Hippocampal formation (tissue), 2 donors: ENCODE measurements around the gene POLR2L.

Experiments
- DNase-seq, 2 donors: peaks; one replicate each; lab custom pipeline; 2025; lab: John Stamatoyannopoulos, UW

The POLR2L gene

DNA sequence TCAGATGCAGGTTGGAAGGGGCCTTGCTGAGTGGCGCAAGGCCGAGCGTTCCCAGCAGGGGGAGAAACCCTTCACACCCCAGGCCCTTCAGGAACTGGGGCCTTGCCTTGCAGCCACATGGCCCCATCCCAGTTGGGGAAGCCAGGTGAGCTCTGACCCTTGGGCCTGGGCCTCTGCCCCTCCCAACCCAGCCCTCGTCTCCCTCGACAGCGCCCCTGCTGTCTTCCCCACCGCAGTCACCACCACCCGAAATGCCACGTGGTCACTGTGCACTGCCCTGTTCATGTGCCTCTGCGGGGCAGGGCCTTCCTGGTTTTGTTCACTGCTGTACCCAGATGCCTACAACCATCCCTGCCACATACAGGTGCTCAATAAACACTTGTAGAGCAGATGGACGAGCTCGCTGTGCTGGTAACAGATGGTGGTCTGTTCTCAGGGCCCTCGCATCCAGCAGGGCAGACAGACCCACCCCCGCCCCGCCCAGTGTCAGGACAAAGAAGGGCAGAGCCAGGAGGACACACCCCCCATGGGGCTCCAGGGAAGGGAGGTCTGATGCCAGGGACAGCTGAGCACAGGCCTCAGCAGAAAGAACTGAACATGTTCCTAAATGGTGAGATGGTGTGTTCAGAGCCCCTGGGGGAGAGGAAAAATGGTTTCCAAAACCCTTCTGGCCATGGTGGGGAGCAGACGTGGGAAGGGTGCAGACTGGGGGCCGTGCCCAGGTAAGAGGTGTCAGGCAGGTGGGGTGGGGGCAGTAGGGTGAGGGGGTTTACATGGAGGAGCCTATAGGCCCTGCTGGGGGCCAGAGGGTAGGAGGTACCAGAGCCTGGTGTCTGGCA is 3.7 kb downstream of the POLR2L start:
- no peak for DNase-seq

GRCh38 chr11:837990-838307 is 4.4 kb downstream of the POLR2L start:
- DNase-seq = no peak

- no peak for DNase-seq
These were observed 4.9 kb downstream of the POLR2L start for GRCh38 chr11:837189-837989.

GRCh38 chr11:836700-837099 is 5.6 kb downstream of the POLR2L start:
- no peak for DNase-seq

- DNase-seq = no peak
These were observed 6.1 kb downstream of the POLR2L start for GRCh38 chr11:836274-836673.

DNA sequence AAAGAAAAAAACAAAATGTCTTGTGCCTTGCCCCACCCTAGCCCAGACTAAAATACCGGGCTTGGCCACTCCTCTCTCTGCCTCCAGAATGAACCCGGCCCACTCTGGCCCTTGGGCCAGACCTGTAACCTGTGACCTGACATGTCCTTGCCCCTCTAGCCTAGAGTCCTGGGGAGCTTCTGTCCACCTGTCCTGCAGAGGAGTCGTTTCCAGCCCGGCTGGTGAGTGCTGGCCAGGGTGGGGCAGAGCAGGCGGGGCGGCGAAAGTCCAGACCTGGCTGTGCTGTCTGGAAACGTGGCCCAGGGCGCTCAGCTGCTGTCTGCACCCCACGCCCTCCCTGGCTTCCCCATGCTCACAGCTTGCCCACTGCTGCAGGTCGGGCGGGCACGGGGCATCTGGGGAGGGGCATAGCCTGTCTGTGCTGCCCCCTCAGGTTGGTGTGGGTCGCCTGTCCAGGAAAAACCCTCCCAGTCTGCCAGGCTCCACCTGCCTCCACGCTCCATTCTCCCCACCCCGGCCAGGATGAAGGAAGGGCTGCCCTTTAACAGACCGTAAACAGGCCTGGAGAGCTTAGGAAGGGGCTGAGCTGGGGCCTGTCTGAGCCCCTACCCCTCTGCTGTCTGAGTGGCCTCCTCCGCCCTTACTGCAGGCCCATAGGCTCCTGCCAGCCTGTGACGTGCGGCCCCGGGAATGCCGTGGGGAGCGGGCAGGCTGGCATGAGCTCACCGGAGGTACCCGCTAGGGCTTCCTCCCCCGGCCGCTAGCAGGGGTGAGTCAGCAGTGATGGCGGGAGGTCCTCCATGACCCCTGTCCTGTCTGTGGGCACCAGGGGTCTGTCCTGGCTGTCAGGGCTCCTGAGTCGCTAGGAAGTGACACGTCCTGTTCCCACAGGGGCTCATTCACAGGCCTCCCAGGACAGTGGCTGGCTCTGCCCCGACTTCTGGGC is 7.7 kb downstream of the POLR2L start:
- no peak for DNase-seq

GRCh38 chr11:833849-834311 is 8.4 kb downstream of the POLR2L start:
- no peak for DNase-seq

DNA sequence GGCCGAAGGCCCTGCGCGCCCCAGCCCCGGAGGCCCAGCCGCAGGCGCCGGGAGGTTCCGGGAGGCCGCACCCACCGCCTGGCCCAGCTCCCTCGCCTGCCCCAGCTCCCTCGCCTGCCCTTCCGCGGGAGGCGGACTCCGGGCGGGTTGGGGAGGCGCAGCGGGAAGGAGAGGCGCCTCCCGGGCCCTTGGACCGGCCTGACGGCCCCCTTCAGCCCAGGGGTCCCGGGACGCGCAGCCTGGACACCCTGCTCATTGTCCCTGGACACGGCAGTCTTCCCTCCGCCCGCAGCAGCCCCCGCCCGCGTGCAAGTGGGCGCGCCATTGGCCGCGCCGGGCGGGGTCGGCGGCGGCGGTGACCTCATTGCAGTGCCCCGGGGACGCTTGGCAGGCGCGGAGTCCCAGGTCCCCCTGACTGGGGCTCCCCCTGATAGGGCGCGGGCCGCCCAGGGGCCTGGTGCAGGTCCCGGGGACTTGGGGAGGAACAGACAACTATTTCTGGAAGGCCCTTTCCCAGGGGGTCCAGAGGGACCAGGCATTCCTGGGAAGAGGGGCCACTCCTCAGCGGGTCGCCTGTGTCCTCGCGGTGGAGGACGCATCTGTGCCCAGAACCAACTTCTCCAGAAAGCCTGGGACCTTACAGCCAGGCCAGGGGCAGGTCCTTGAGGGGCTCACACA is 9.1 kb downstream of the POLR2L start:
- no peak for DNase-seq

GRCh38 chr11:832529-833113 is 9.7 kb downstream of the POLR2L start, which contains the start of gene CD151:
Gene CD151 (plus strand): TSS chr11:832952. CDS start chr11:836070, 3,118 bp downstream.
- no peak for DNase-seq

- DNase-seq = no peak
These were observed 10.3 kb downstream of the POLR2L start for GRCh38 chr11:831961-832528.

DNA sequence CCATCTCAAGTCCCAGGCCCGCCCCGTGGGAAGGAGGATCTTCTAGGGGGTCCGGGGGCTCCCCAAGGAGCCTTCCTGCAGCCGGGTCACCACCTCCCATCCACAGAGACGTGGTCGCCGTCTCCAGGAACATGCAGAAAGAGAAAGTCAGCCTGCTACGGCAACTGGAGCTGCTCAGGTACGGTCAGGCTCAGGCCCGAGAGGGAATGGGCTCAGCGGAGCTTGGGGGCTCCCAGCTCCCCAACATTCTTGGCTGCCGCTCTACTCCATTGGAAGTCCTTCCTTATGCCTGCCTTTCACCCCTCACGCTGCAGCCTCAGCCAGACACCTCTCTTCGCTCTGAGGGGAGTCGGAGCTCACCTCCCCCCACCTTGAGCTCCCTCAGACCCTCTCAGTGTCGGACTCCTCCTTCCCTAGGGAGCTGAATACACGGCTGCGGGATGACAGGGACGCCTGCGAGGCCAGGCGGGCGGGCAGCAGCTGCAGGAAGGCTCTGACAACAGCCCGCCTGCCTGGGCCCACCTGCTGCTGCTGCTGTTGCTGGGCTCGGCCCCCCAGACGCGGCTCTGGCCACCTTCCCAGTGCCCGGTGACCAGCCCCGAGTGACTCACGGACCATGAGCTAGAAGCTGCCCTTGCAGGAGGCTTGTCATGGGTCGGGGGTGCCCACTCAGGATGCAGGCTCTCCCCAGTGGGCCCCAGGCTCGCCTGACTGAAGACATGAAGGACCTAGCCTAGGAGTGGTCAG is 11.0 kb downstream of the POLR2L start:
- no peak for DNase-seq

DNA sequence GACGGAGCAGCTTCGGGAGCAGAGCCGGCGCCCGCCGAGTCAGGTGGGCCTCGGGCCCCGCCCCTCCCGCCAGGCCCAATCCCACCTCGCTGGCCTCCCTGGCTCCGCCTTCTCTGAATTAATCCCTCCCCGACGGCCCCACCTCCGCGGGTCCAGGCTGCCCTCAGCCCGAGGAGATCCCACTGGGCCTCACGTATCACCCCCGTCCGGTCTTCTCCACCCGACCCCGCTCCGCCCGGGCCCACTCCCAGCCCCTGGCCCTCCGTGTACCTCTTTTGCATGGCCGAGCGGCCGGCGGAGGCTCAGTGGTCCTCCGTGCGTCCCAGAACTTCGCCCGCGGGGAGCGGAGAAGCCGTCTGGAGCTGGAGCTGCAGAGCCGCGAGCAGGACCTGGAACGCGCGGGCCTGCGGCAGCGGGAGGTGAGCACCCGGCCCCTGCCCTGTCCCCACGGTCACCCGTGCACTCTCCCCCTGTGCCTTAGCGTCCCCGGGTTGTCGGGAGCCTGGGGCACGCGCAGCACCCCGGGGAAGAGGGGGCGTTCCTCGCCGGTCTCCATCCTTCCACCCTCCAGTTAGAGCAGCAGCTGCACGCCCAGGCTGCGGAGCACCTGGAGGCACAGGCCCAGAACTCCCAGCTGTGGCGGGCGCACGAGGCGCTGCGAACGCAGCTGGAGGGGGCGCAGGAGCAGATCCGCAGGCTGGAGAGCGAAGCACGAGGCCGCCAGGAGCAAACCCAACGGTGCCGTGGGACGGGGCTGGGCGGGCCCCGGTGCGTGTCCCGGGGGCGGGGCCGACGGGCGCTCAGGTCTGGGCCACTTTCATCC is 11.8 kb downstream of the POLR2L start:
- DNase-seq = no peak

DNA sequence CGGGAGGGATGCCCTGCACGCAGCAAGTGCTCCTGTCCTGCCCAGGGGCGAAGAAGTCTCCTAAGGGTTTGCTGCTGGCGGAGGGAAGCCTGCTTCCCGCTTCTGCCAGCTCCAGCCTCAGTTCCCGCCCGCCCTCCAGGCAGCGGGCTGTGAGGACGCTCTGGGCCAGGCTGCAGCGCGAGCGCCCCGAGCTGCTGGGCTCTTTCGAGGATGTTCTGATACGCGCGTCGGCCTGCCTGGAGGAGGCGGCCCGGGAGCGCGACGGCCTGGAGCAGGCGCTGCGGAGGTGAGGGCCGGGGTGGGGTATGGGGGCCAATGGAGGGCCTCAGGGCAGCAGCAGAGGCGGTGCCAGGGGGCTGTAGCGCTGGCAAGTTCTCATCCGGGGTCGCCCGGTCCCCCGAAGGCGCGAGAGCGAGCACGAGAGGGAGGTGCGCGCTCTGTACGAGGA is 12.5 kb downstream of the POLR2L start:
- no peak for DNase-seq

DNA sequence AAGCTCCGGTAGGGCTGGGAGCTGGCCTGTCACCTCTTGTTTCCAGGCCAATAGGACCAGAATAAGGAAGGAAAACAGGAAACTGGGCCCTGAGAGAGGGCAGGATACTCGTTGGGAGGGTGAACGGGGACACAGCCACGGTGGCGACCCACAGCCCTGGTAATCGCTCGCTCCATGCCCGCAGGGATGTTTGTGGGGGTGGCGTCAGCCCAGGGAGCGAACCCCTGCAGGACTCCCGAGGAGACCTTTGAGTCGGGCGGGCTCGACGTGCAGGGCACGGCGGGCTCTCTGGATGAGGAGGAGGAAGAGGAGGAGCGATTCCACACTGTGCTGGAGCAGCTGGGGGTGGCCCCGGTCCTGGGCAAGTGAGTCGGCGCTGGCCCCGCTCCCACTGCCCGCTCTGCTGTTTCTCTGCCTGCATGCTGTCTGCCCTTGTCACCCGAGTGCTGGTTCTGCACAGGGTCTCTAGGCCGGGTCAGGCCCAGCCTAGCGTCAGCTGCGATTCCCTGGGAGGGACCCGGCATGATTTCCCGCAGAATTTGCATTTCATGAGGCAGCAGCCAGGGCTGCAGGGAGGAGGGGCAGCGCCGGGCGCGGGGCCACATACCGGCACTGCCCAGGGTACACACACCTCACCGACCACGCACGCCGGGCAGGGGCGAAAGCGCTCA is 13.0 kb downstream of the POLR2L start:
- DNase-seq = no peak

- no peak for DNase-seq
These were observed 13.7 kb downstream of the POLR2L start for GRCh38 chr11:828506-829175.

DNA sequence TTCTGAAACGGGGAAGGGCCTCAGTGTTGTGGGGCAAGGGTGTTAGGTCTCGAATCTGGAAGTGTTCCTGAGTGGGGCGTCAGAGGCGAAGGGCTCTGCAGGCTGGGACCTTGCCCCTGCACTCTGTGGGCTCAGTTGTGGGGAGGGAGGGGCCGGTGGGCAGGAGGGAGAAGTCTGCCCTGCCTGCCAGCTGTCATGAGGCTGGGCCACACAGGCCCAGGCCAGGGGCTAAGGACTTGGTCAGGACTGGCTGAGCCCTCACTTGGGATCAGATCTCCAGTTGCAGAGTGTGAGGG is 14.5 kb downstream of the POLR2L start, which contains the start of gene CRACR2B:
Gene CRACR2B (plus strand): TSS at position 23 of the 296 bp plus-strand sequence. CDS start 689 bp downstream, outside the sequence.
- DNase-seq = no peak

DNA sequence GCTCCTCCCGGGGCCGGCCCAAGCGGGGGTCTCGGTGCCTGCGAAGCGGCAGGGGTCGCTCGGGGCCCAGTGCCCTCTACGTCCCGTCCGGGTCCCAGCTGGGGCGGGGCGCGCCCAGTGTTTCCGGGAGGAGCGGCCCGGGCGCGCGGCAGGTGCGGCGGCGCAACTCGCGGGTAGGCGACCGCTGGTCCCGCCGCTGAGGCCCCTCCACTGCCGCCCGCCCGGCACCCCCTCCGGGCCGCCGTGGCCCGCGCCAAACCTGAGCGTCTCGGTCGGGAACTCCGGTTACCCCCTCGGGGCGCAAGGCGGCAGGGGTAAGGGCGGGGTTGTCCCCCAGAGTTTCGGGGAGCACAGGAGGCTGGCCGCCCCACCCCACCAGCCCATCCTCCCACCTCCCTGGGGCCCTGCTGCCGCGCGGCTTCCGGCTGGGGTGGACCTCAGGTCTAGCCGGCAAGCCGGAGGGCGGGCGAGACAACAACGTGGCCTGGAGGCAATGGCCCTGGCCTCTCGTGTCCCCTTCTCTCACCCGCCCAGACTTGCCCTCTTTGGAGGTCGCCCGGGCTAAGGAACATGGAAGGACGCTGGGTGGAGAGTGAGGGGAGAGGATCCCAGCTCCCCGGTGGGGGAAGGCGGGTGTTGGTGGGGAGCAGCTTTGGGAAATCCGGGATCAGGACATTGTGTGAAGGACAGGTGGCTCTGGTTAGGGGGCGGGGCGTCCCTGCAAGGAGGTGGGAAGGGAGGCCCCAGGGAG is 15.0 kb downstream of the POLR2L start:
- DNase-seq = no peak
